Airway epithelial cell (primary cell): ENCODE measurements around the gene BPIFB1. TPM values are rescaled to one million over a fixed set of nuclear protein-coding genes. Genes with fewer than 3 reads are reported as not detected.

Experiments
- total RNA-seq: library from RNA; depleted of rRNA; stranded (reverse); fragments of >200 nt; gene quantifications from 2 replicates; pipeline ENCODE4 v1.2.3, GENCODE V29; 2015

Gene BPIFB1, protein sequence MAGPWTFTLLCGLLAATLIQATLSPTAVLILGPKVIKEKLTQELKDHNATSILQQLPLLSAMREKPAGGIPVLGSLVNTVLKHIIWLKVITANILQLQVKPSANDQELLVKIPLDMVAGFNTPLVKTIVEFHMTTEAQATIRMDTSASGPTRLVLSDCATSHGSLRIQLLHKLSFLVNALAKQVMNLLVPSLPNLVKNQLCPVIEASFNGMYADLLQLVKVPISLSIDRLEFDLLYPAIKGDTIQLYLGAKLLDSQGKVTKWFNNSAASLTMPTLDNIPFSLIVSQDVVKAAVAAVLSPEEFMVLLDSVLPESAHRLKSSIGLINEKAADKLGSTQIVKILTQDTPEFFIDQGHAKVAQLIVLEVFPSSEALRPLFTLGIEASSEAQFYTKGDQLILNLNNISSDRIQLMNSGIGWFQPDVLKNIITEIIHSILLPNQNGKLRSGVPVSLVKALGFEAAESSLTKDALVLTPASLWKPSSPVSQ
- total RNA-seq, result not detected in 2 replicates

DNA sequence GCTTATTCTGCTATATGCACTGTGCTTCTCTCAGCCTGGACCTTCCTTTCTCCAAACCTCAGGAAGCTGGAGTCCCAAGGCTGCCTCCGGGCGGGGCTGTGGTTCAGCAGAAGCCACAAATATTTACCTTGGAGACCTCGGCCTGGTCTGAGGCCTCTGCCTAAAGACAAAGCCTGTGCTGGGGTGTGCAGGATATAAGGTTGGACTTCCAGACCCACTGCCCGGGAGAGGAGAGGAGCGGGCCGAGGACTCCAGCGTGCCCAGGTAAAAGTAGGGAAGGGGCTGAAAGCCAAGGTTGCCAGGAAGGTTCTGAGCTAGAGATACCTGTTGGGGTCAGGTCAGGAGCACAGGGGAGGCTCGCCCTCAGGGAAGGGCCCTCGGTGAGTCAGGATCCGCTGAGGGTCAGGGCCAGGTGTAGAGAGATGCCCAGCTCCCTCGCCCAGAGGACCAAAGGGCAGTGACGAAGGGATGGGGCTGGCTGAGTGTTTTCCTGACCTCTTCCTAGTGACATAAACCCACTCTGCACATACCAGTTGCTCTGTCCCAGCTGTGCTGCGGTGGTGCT, at the start of gene BPIFB1:
Gene BPIFB1 (plus strand): TSS at position 224 of the 565 bp plus-strand sequence. CDS start 2,860 bp downstream, outside the sequence.

DNA sequence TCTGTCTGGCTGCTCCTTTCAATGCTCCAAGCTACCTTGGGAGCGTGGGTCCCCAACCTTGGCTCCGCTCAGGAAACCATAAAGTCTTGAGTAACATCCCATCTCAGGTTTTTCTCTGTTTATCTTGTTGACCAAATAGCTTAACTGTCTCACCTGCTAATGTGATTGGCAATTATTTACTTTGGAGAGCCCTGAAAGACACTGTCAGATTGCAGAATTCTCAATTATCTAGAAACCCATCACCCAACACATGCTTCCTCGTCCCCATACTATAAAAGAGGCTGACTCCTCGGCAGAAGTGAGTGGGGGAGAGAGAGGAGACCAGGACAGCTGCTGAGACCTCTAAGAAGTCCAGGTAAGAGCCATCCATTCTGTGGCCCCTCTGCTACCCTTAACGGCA, 47.3 kb upstream of the BPIFB1 start, which contains the start of gene BPIFA1:
Gene BPIFA1 (plus strand): TSS at position 301 of the 400 bp plus-strand sequence. CDS start 1,716 bp downstream, outside the sequence.

Other genes starting within 250 kb of the BPIFB1 start
- not detected in 2 replicates for gene BPIFB3, start 229.3 kb upstream of the BPIFB1 start, total RNA-seq
- gene BPIFB4, start 203.6 kb upstream of the BPIFB1 start, total RNA-seq, result not detected in 2 replicates
- not detected in 2 replicates for gene BPIFA2, start 115.1 kb upstream of the BPIFB1 start, total RNA-seq
- gene BPIFA3, start 65.9 kb upstream of the BPIFB1 start, total RNA-seq, result not detected in 2 replicates
- gene BPIFA1, start 47.2 kb upstream of the BPIFB1 start, total RNA-seq, result 0.35 and 0.42 TPM in 2 replicates
- 25.2 and 26.6 TPM in 2 replicates for gene CDK5RAP1, start 118.3 kb downstream of the BPIFB1 start, total RNA-seq
- 5.2 and 5.6 TPM in 2 replicates for gene SNTA1, start 160.5 kb downstream of the BPIFB1 start, total RNA-seq
- gene CBFA2T2, start 206.9 kb downstream of the BPIFB1 start, total RNA-seq, result 3.9 and 5.1 TPM in 2 replicates